NCI-H2029 treated with DMSO at 0.1 percent for 48 hours (cell line): Measurements from ENCODE around the gene CEACAM7.
A peak's percentile ranks its signal among the peaks of the same experiment; 100 is the strongest.

Experiments used
- DNase-seq: peaks from one replicate; lab custom pipeline; 2025; lab: John Stamatoyannopoulos, UW

Gene CEACAM7

GRCh38 chr19:41700381-41701195 is 12.5 kb upstream of the CEACAM7 start:
- DNase-seq: no peak

DNA sequence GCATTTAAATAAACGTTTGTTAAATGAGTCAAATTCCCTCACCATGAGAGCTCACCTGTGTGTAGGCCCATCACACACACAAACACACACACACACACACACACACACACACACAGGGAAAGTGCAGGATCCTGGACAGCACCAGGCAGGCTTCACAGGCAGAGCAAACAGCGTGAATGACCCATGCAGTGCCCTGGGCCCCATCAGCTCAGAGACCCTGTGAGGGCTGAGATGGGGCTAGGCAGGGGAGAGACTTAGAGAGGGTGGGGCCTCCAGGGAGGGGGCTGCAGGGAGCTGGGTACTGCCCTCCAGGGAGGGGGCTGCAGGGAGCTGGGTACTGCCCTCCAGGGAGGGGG is 11.9 kb upstream of the CEACAM7 start:
- no peak for DNase-seq

- no peak for DNase-seq
These were observed 11.3 kb upstream of the CEACAM7 start for GRCh38 chr19:41699231-41699967.

- DNase-seq: no peak
These were observed 10.7 kb upstream of the CEACAM7 start for GRCh38 chr19:41698746-41699230.

DNA sequence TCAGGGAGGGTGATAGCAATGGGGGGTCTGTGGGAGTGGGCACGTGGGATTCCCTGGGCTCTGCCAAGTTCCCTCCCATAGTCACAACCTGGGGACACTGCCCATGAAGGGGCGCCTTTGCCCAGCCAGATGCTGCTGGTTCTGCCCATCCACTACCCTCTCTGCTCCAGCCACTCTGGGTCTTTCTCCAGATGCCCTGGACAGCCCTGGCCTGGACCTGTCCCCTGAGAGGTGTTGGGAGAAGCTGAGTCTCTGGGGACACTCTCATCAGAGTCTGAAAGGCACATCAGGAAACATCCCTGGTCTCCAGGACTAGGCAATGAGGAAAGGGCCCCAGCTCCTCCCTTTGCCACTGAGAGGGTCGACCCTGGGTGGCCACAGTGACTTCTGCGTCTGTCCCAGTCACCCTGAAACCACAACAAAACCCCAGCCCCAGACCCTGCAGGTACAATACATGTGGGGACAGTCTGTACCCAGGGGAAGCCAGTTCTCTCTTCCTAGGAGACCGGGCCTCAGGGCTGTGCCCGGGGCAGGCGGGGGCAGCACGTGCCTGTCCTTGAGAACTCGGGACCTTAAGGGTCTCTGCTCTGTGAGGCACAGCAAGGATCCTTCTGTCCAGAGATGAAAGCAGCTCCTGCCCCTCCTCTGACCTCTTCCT is 9.3 kb upstream of the CEACAM7 start:
- DNase-seq: no peak

- DNase-seq: no peak
These were observed 8.5 kb upstream of the CEACAM7 start for GRCh38 chr19:41696402-41697197.

- no peak for DNase-seq
These were observed 7.7 kb upstream of the CEACAM7 start for GRCh38 chr19:41695745-41696144.

GRCh38 chr19:41694831-41695635 is 7.0 kb upstream of the CEACAM7 start:
- no peak for DNase-seq

DNA sequence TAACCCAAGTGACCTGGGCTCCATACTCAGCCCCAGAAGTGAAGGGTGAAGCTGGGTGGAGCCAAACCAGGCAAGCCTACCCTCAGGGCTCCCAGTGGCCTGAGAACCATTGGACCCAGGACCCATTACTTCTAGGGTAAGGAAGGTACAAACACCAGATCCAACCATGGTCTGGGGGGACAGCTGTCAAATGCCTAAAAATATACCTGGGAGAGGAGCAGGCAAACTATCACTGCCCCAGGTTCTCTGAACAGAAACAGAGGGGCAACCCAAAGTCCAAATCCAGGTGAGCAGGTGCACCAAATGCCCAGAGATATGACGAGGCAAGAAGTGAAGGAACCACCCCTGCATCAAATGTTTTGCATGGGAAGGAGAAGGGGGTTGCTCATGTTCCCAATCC is 6.1 kb upstream of the CEACAM7 start:
- DNase-seq: no peak

DNA sequence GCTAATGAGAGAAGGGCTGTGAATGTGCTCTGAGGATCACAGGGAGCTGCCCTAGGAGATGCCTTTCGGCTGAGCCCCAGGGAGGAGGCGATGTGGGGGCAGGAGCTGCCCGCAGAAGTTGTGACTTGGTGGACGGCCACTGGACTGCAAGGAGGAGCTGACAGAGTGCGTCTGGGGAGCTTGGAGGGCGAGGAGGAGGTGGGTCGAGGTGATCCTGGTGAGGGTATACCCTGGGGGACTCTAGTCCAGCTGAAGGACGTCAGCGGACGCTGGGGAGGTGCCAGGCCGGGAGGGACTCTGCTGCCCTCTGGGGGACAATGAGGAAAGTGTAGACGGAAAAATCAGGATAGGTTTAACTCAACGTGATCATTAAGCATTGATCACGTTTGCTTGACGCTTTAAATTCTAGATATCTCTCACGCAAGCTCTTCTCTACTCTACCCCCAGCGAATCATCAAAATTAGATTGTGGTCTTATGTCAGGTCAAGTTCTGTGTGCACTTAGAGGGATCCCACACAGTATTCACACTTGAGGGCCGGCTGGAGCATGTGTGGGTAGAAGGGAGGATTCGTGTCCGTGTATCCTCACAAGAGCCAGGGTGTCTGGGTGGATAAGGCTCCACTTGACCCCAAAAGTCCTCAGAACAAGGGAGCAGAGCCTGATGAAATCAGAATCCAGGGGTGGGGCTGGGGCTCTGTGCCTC is 3.3 kb upstream of the CEACAM7 start:
- DNase-seq: peak; percentile 20

DNA sequence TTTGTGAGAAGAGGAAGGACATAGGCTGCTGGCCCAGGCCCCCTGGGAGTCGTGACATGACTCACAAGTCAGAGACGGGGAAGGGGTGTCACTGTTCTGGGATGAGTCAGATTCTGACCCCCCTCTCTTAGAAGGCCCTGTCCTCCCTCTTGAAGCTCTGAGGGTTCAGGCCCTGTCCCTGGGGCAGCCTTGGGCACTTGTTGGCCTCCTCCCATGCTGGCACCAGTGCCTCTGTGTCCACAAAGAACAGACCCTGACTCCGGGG is 2.7 kb upstream of the CEACAM7 start:
- no peak for DNase-seq

GRCh38 chr19:41689993-41690800 is 2.1 kb upstream of the CEACAM7 start:
- DNase-seq: no peak

GRCh38 chr19:41688687-41689086 is 617 bp upstream of the CEACAM7 start:
- no peak for DNase-seq

GRCh38 chr19:41687419-41687818 is 651 bp downstream of the CEACAM7 start:
- DNase-seq: no peak

GRCh38 chr19:41682437-41682836 is 5.6 kb downstream of the CEACAM7 start:
- DNase-seq: no peak

- DNase-seq: no peak
These were observed 16.6 kb downstream of the CEACAM7 start for GRCh38 chr19:41671486-41671885.

DNA sequence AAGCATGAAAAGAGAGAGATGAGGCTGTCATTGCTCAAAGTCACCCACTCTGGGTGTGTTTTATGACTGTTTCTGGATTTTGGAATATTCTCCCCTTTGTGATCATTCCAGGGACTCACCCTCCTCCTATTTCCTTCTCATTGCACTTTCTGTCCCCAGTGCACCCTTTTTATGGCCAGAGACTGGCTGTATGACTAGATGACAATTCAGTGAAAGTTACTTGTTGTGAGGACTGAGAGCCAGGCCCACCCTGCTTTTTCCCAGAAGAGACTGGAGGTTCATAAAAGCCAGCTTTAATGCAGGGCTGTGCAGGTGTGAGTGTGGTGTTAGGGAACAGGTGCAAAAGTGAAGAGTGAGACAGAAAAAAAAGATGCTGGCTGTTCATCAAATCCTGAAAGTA is 17.3 kb downstream of the CEACAM7 start:
- DNase-seq: no peak

DNA sequence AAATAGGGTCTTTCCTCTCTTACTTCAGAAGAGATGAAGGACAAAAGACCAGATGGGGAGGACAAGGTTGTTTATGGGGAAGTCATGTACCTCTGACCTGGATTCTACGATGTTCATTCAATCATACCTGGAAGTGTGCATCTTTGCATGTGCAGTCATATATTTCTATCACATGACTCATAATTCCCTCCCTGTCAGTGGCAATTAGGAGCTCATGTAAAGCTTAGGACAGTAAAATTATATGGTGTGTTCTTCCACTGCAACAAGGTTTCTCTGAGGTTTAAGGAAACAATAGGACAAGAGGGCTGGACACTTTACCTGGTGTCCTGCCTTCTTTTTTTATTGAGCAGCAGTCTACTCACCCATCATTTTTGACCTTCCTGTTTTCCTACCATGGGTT is 19.8 kb downstream of the CEACAM7 start:
- no peak for DNase-seq

- no peak for DNase-seq
These were observed 22.0 kb downstream of the CEACAM7 start for GRCh38 chr19:41666075-41666474.

DNA sequence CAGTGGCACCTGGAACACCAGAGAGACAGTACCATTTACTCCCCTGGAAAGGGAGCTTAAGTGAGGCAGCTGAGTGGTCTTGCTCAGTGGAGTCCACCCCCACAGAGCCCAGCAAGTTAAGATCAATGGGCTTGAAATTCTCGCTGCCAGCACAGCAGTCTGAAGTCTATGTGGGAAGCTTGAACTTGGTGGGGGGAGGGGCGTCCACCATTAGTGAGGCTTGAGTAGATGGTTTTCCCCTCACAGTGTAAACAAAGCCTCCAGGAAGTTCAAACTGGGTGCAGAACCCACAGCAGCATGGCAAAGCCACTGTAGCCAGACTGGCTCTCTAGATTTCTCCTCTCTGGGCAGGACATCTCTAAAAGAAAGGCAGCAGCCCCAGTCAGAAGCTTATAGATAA is 30.9 kb downstream of the CEACAM7 start:
- DNase-seq: no peak
